Measurements from ENCODE around the gene GPHN.

GRCh38 chr14:67166450-67166853 lies 658.5 kb downstream of the GPHN start:
- TF ChIP-seq CTCF (IDR thresholded peaks at IDR 0.05) = no peak
- TF ChIP-seq POLR2A (IDR thresholded peaks at IDR 0.05) = no peak
